Pulmonary artery endothelial cell (primary cell): ENCODE results near the gene KDM4C. TPM values are rescaled to one million over a fixed set of nuclear protein-coding genes. Genes with fewer than 3 reads are reported as not detected.

ENCODE experiments used
- DNase-seq: peaks from one replicate; pipeline ENCODE4 v3.0.0-alpha.2; 2011; ENCODE audit warnings: low read depth, low spot score
- total RNA-seq: library from RNA; depleted of rRNA; stranded (reverse); fragments of >200 nt; gene quantifications from 2 replicates; pipeline ENCODE4 v1.2.3, GENCODE V29; 2014

KDM4C gene
- total RNA-seq, 1 donor from 2014 or later, result 18.5 TPM

DNA sequence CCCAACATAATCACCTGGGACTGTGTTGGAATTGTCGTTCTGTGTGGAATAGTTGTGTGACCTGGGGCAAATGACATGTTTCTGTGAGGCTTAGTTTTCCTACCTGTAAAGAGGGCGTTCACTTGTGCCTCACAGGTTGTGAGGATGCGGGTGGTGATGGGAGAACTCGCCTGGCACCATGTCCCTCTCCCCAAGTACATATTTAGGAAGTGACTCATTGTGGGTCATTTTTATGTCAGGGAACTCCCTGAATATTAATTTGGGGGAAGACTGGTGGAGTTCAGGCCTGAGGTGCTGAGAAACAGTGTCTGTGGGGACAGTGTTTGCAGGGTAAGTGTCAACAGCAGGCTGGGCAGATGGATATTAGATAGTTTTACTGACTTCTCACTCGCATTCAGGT is 144.7 kb downstream of the KDM4C start:
- no peak for DNase-seq

DNA sequence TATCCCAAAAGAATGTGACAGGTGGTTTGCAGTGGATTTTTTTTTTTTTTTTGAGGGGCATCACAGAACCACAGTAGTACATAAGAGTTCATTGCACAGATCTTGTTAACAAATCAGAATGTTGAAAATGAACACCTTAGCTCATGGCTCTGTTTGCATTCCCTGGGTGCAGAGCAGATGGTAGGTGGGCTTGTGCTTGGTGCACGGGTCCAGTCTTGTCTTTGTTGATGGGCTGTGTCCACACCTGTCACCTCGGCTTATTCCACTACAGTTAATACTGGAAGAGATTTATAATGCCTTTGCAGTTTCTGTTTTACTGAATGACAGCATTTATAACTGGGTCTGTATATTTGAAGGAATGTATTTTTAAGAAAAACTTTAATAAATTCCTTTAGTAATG is 146.6 kb downstream of the KDM4C start:
- no peak for DNase-seq

DNA sequence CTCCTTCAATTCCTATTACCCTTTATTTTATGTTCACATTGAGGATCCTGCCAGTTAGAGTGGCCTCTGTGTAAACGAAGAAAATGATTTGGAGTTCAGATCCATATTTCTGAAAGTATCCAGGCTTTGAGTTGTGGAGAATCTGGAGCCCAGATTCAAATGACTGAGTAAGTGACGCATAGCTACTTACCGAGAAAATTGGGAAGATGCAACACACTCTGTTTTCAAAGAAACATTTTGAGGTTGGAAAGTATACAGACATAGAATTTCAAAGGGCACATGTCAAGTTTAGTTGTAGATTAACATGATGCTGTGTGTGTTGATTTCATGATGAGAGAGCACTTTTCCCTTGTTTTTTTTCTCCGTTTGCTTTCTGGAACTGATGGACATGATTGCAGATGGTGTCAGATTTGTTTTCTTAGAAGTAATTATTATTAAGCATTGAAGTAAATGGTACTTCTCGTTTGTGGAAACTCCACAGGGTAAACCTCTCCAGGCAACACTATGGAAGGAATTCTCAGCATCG is 148.1 kb downstream of the KDM4C start:
- no peak for DNase-seq

DNA sequence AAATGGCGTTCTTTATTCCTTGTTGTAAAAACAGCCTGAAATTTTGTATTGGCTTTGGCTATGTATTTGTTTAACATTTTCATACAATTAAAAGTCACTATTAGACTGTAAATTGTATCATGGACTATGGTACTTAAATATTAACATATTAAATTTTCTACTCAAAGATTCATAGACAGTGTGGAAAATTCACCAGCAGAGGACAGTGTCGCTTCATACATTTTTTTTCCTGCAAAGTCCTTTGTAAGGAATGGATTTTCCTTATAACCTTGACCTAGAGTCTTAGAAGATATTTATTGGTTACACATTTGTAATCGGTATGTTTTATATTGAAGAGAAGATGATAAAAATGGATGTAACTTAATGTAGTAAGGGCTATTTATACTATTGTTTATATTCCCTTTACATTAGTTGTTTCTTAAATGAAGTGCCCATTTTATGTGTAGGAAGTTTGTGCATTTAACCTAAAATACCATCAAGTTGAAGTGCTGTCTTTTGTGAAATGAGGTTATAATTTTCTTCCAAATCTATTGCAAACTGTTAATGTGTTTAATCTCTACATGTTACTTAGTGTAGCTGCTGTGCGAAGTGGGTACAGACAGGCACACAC is 150.1 kb downstream of the KDM4C start:
- no peak for DNase-seq

DNA sequence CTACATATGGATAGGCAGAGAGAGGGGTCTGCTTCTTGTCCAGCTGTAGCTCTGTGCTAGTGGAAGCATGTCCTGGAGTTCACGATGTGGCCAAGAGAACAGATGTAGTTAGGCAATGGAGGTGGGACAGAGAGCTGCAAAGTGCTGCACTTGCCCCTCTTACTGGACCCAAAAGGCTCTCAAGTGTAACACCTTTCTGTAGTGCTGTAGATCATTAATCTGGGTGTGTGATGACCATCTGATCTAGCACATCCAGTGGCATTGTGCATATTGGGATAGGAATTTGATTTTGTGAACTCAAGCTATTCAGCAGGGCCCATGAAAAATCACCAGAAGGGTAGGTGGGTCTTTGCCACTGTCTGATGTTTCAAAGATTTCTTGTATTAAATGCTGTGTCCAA is 151.4 kb downstream of the KDM4C start:
- no peak for DNase-seq

DNA sequence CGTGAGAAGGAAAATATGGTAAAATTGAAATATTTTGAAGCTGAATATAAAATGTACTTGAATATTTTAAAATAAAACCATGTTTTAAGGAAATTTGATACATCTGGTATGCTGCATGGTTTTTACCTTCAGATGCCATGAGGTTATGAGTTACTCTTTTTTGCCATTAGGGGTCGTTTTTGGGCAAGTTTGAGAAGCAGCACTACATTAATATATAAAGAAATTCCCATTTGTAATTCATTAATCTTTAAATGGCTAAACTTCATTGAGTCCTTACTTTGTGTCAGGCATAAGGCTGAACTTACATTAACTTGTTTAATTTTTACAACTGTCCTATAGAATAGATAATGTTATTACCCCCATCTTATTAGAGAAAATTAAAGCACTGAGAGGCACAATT is 152.3 kb downstream of the KDM4C start:
- DNase-seq, result no peak

DNA sequence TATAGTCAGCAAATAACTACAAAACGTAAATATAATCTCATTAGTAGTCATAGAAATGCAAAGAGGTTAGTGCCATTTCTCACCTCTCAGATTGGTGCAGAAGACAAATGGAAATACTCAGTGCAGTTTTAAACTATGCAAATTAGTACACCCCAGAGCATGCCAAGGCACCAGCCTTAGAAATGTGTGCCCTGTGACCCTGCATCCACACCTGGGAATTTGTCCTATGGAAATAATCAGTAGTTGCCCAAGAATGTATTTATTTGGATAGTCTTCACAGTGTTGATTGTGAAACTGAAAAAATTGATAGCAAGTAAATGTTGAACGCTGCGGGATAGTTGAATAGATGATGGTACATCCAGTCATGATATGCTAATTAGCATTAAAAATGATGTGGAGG is 152.7 kb downstream of the KDM4C start:
- no peak for DNase-seq

DNA sequence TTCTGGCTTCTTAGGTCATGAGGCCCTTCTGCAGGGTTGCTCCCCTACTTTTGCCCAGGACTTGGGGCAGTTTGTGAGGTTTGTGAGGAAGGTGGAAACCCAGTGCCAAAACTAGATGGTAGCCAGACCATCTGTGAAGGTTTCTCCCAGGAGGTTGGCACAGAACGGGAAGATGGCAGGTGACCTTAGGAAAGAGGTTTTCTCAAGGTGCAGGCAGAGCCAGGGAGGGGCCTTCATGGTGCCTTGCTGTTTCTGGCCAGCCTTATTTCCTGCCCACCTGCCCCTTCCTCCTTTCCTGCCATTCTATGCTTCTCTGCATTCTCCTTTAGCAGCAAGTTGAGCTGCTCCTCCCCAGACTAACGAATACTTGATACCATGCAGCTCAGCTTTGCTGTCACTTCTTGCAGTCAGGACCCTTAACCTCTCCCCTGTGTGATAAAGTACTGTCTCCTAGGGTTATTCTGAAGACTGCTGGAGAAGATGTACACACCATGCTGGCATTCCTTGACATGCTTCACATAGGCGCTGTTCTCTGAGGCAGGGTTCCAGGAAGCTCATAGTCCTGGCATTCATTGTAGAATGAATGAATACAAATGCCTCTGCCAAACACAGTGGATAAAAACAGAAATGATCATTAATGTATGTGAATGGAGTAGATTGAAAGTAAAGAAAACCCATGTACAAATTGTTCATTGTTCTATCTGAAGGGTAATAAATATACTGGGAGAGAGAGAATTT is 154.3 kb downstream of the KDM4C start:
- no peak for DNase-seq

DNA sequence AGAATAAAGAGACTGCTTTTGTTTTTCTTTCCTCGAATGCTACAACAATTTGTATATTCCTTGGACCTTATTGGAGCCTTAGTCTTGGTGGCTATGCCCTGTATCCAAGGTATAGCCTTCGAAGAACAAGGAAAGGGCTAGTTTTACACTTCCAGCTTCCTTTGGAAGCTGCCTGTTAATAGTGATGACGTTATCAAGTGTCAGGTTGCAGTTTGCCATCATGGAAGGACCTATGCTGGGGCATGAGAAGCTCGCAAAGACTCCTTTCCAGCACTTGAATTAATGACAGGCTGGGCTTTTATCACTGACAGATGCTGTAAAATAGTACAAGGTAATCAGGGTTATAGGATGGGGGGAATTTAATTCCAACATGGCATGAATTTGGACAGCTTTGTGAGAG is 157.9 kb downstream of the KDM4C start:
- DNase-seq, result no peak

DNA sequence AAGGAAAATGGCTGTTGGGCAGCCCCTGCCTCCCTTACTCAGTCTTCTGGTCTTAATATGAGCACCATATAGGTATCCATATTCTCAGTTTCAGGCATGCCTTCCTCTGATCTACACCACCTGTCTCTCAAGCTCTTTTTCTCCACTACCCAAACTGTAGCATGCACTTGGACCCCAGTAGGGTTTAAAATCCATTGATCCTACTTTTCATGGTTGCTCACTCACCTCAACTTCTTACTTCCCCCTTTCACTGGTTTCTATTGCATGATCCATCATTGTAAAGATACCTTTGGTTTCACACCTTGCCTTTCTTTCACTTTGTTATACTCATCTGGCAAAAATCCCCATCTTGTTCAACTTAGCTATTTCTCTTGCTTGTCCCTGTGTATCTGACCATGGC is 159.4 kb downstream of the KDM4C start:
- no peak for DNase-seq

DNA sequence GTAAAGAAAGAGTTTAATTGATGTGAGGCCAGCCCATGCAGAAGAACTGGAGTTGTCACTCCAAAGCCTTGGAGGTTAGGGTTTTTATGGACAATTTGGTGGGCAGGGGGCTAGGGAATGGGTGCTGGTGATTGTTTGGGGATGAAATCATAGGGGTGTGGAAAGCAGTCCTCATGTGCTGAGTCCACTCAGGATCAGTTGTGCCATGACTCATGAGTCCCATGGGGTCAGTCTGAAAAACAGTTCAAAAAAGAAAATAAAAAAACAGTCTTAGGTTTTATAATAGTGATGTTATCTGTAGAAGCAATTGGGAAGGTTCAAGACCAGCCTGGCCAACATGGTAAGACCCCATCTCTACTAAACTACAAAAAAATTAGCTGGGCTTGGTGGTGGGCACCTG is 162.3 kb downstream of the KDM4C start:
- DNase-seq, result no peak

DNA sequence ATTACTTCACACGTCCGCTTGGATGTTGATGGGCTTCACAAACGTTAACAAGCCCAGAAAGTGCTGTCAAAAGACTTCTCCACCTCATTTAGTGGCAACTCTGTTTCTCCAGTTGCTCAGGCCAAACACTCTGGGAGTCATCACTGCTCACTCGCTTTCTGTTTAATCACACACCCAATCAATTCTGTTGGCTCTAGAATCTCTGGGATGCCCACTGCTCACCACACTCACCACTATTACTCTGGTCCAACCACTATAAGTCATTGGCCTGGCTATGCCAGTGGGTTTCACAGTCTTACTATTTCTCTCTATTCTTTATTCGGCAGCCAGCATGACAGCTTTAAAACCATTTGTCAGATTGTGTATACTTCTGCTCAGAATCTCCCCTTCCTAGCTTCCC is 163.5 kb downstream of the KDM4C start:
- DNase-seq, result no peak

DNA sequence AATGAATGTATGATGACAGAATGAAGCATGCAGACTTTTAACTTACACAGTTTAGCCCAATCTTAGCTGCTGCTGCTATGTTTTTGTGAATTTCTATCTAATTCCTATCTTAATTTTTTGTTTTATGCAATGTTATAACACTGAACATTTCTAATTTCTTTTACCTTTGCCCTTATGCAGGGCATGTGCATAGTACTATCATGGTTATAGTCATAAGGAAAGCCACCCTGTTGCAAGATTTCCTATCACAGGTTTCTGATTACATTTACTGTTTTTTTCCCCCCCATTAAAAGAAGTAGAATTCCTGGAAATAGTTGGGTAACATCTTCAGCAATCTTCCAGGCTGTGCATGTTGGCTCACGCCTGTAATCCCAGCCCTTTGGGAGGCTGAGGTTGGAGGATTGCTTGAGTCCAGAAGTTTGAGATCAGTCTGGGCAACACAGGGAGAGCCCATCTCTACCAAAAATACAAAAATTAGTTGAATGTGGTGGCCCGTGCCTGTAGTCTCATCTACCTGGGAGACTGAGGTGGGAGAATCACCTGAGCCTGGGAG is 164.4 kb downstream of the KDM4C start:
- no peak for DNase-seq

DNA sequence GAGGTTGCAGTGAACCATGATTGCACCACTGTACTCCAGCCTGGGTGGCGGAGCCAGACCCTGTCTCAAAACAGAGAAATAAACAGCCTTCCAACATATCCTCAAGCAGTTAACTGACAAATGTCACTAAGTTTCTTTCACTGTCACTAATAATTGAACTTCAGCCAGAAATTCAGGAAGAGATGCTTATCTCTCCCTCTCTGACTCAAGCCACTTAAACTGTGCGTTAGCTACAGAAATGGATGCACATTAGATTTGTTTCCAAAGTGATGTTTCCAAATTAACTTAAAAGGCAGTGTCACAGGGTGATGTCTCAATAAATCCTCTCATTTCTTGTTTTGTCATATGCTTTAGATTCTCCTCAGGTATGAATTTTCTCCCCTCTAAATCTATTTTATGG is 164.9 kb downstream of the KDM4C start:
- DNase-seq, result no peak

DNA sequence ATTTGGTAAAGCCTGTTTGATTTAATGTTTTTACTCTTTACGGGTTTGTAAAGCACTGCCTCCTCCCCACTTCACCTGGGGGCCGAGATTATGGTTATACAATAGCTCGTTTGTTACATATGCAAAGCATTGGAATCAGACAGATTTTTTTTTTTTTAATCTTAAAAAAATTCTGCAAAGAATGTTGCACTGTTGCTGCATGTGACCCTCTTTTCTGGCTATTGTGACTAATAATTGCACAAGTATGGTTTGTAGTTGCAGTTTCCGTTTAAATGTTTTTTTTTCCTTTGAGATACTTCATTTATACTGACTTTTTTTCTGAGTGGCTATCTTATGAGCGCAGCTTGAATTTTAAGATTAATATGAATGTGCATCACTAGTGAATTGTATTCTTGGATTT is 165.3 kb downstream of the KDM4C start:
- DNase-seq, result no peak

DNA sequence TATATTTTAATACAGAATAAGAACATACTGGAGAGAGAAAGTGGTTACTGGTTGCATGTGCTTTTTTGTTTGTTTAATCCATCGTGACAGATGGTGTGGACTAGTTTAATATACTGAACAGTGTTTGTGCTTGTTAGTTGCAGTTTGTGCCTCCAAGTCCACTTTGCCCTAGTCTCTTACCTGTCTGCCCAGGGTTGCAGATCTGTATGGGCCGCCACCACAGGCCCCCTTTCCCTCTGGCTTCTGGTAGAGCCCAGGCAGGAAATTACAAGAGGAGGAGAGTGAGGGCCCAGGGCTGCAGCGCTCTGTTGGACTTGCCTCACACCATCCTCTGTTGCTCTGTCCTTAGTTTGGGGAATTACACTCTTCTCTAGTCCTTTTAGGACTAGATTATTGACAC is 166.4 kb downstream of the KDM4C start:
- DNase-seq, result no peak

DNA sequence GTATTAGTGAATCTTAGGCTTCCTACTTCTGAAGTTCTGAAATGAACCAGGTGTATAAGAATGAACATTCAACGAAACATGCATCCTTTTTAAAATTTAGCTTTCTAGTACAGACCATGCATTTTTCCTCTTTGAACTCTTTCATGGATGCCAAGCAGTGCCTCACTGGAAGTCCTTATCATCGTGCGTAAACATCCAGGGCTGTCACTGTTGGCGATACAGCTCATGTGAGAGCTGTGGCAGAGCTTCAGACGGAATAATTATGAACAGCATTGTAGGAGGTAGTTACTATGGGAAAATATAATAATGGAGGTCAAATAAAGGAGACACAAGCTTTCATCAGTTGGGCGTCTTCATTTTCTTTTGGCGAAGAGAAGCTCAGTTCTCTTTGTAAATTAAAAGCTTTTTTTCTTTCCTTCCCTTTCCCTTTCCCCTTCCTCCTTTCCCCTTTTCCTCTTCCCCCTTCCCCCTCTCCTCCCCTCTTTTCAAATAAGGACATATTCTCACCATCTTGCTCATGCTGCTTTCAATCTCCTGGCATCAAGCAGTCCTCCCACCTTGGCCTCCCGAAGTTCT is 167.3 kb downstream of the KDM4C start:
- DNase-seq, result no peak

DNA sequence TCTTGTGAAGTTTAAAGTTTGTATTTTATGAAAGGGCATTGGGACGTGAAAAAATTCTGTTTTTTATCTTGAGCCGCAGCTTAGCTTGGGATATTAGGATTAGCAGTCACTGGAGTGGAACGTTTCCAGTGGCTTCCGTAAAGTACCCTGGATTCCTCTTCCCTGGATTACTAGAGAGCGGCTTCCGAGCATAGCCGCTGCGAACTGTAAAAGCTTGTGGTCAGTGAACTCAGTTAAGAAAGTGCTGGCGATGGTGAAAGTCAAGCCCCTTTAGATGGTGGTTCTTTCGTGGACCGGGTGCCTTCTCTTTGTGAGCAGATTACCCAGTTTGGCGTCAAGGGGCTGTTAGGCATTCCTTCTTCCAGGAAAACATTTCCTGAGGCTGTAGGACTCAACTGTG is 168.1 kb downstream of the KDM4C start:
- DNase-seq, result no peak

DNA sequence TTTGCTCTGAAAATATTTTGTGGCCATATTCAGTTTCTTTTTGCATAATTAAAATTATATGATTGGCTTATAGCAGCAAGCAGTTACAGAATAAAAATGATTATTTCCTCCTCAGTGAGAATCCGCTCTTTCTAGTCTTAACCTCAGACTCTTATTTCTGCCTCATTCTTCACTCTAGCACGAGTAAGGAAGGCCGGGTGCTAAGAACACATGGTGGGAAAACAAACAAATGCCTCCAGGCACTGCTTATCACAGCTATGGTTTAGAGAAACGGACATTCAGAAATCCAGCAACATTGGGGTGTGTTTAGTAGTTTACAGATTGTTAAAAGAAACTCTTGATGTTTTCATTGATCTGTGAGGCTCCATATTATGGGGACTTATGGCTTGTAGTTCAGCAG is 168.7 kb downstream of the KDM4C start:
- DNase-seq, result no peak

DNA sequence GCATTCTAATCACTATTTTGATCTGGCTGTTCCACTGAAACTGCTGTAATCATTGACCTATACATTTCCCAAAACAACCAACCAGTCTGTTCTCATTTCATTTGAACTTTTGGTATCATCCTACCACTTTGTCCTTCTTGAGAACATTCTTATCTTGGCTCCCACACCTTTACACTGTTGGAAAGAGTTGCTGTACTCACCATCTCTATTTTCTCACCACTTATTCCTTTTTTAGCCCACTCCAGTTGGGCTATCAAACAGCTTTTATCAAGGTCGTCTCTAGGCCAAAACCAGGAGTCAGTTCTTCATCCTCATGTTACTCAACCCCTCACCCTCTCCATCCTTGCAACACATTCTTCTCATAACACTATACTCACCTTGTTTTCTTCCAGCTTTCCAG is 170.1 kb downstream of the KDM4C start:
- DNase-seq, result no peak

DNA sequence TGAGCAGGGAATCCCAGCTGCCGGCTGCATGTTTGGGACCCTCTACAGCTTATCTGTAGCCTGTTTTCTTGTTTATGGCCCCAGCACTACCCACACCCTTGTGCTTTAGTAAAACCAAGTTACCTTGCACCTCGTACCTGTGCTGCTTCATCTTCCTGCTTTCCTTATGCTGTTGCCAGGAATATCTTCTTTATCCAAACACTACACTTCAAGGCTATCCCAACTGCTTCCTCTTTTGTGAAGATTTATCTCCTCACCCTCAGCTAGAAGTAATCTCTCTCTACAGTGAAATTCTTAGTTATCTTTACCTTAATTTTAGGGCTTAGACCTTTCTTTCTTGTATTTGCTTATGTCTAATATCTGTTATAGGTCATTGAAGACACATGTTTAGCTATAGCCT is 171.1 kb downstream of the KDM4C start:
- no peak for DNase-seq

DNA sequence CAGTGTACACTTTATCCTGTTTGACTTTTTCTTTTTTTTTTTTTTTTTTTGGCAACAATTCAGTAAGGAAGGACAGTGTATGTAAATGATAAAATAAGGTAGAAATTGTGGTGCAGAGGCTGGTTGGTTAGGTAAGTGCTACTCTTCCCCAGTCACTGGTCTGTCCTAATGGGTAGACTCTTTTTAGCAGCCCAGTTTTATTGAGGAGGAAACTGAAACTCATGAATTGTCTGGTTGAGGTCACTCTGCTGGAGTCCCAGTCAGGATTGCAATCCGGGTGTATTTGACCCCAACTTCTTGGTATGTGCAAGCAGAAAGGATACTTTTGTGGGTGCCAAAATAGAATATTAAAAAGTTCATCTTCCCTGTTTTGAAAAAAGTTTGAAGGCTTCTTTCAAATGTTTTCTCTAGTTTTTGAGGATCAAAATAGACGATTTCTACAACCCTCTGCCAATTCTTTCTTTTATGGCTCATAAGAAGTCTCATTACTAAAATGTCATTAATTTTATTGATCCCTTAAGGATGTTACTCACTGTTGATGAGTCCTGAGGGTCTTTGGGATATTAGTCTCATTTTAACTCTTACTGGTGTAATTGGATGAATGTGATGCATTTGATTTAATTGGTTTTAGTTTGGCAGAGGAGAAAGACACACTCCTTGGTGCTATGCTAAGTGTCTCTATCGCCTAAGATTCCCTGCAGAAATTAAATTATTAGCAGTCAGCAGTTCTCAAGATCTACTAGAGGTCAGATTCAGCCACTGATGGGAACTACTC is 171.9 kb downstream of the KDM4C start:
- no peak for DNase-seq
